SK-N-MC (cell line): ENCODE results near the gene SAPCD1.

Experiments
- EZH2 ChIP-seq: fragments of 200-600 bp; sonication (generic); IDR thresholded peaks from one replicate; pipeline ENCODE4 v1.6.1; 2017; ENCODE audit warnings: antibody characterized with exemption
- POLR2AphosphoS5 ChIP-seq: IDR thresholded peaks from 2 replicates; pipeline ENCODE4 v1.6.1; 2012; ENCODE audit warnings: mild to moderate bottlenecking, low read depth, low read length, borderline replicate concordance

- no peak for TF ChIP-seq POLR2AphosphoS5
- no peak for TF ChIP-seq EZH2
Measured at GRCh38 chr6:31778999-31779885, 16.8 kb downstream of the SAPCD1 start.
